ENCODE results near the gene DHRS7B.
"Not testable (repeated sequence)": the region's sequence is repeated elsewhere in the genome, so short reads cannot be mapped to it uniquely, and the experiment has no call there.

GRCh38 chr17:21085280-21085679, 41.5 kb upstream of the DHRS7B start:
- TF ChIP-seq TAF1 (conservative IDR thresholded peaks at IDR 0.05); EGR1 (IDR thresholded peaks at IDR 0.05; ENCODE audit: low read depth in 2 of 2); CTCF (IDR thresholded peaks at IDR 0.05; ENCODE audit: low read depth, low read length, missing input control); MAX (IDR thresholded peaks at IDR 0.05); RXRA (IDR thresholded peaks at IDR 0.05); JUND (IDR thresholded peaks at IDR 0.05); REST (IDR thresholded peaks at IDR 0.05); ATF3 (IDR thresholded peaks at IDR 0.05); RAD21 (IDR thresholded peaks at IDR 0.05); GABPA (IDR thresholded peaks at IDR 0.05 in 1 of 2, conservative IDR thresholded peaks at IDR 0.05 in 1 of 2); FOXA1 (IDR thresholded peaks at IDR 0.05); SP1 (IDR thresholded peaks at IDR 0.05); ZBTB33 (IDR thresholded peaks at IDR 0.05); YY1 (IDR thresholded peaks at IDR 0.05): not testable (repeated sequence)

Data from liver (tissue), 3 donors.